Neural cell (in vitro differentiated cells): ENCODE data around the gene SIPA1L2.

Experiments used
- CTCF ChIP-seq: fragments of 450-650 bp; IDR thresholded peaks from 2 replicates; pipeline ENCODE4 v1.5.1; 2014; ENCODE audit warnings: antibody characterized with exemption, mild to moderate bottlenecking, moderate library complexity; ENCODE audit not compliant: poor library complexity, severe bottlenecking
- EP300 ChIP-seq: fragments of 450-650 bp; conservative IDR thresholded peaks from 2 replicates; pipeline ENCODE4 v1.6.1; 2014; ENCODE audit warnings: antibody characterized with exemption, mild to moderate bottlenecking, moderate library complexity; ENCODE audit not compliant: poor library complexity, severe bottlenecking
- EZH2 ChIP-seq: fragments of 200-600, 300-800 bp; shearing (Covaris generic), sonication (generic); IDR thresholded peaks from 2 replicates; pipeline ENCODE4 v1.6.1; 2014; ENCODE audit warnings: antibody characterized with exemption, low read length, borderline replicate concordance, mild to moderate bottlenecking; ENCODE audit not compliant: insufficient read depth, poor library complexity, severe bottlenecking
- MXI1 ChIP-seq: fragments of 450-650 bp; conservative IDR thresholded peaks from 2 replicates; pipeline ENCODE4 v1.6.1; 2014; ENCODE audit warnings: antibody characterized with exemption, mild to moderate bottlenecking; ENCODE audit not compliant: poor library complexity, severe bottlenecking
- POLR2AphosphoS5 ChIP-seq: IDR thresholded peaks from 2 replicates; pipeline ENCODE4 v1.6.1; 2012
- RAD21 ChIP-seq: fragments of 450-650 bp; conservative IDR thresholded peaks from 2 replicates; pipeline ENCODE4 v1.6.1; 2014; ENCODE audit warnings: antibody characterized with exemption, mild to moderate bottlenecking, moderate library complexity
- REST ChIP-seq: IDR thresholded peaks from 2 replicates; pipeline ENCODE4 v1.6.1; 2012; ENCODE audit warnings: borderline replicate concordance
- SMC3 ChIP-seq: fragments of 450-650 bp; conservative IDR thresholded peaks from 2 replicates; pipeline ENCODE4 v1.6.1; 2014; ENCODE audit warnings: antibody characterized with exemption, mild to moderate bottlenecking, moderate library complexity; ENCODE audit not compliant: poor library complexity
- TAF1 ChIP-seq: IDR thresholded peaks from 2 replicates; pipeline ENCODE4 v1.6.1; 2012; ENCODE audit warnings: low read depth

- TF ChIP-seq CTCF = no peak
- TF ChIP-seq RAD21 = no peak
- TF ChIP-seq EZH2 = no peak
- no peak for TF ChIP-seq EP300
- TF ChIP-seq REST = no peak
- TF ChIP-seq POLR2AphosphoS5 = no peak
- no peak for TF ChIP-seq SMC3
- no peak for TF ChIP-seq TAF1
- no peak for TF ChIP-seq MXI1
Observed at GRCh38 chr1:232615306-232615800, 14.6 kb downstream of the SIPA1L2 start.
